Choroid plexus epithelial cell (primary cell): ENCODE data around the gene ATOSB.
A peak's percentile ranks its signal among the peaks of the same experiment; 100 is the strongest.

ENCODE experiments used
- DNase-seq: peaks from one replicate; pipeline ENCODE4 v3.0.0-alpha.2; 2010; ENCODE audit warnings: low read depth
- H3K4me3 ChIP-seq: 2 replicates; pipeline ENCODE4 v1.5.1; 2011; ENCODE audit warnings: low read depth, mild to moderate bottlenecking, control low read depth, low read length, moderate library complexity
- CTCF ChIP-seq: conservative IDR thresholded peaks from 2 replicates; pipeline ENCODE4 v1.5.1; 2011; ENCODE audit warnings: low read depth, mild to moderate bottlenecking, control low read depth, inconsistent platforms, low read length, moderate library complexity

ATOSB gene

GRCh38 chr9:35097573-35097972 lies 18.1 kb downstream of the ATOSB start:
- no peak for DNase-seq
- H3K4me3 ChIP-seq = no peak overlapping the region
- TF ChIP-seq CTCF = no peak

- peak within 1 kb of the TSS; percentile 100 for H3K4me3 ChIP-seq
- peak; percentile 86 for DNase-seq
- peak; percentile 84 for TF ChIP-seq CTCF
Observed at GRCh38 chr9:35096035-35096849, 19.4 kb downstream of the ATOSB start, which contains the start of gene PIGO. Gene PIGO, minus strand, starts transcription at chr9:35096591. Its CDS starts 1,026 bp downstream, at chr9:35095565.

- TF ChIP-seq CTCF = no peak
- DNase-seq = no peak
- H3K4me3 ChIP-seq = no peak overlapping the region
Observed at GRCh38 chr9:35091536-35091935, 24.1 kb downstream of the ATOSB start.

- H3K4me3 ChIP-seq = no peak overlapping the region
- no peak for TF ChIP-seq CTCF
- DNase-seq = no peak
Observed at GRCh38 chr9:35089434-35089833, 26.2 kb downstream of the ATOSB start.

GRCh38 chr9:35085078-35085477 lies 30.6 kb downstream of the ATOSB start:
- no peak for DNase-seq
- TF ChIP-seq CTCF = no peak
- H3K4me3 ChIP-seq = no peak overlapping the region

- peak within 1 kb of the TSS; percentile 88 for H3K4me3 ChIP-seq
- peak; percentile 96 for DNase-seq
- no peak for TF ChIP-seq CTCF
Observed at GRCh38 chr9:35079426-35080341, 36.0 kb downstream of the ATOSB start, which contains the start of gene FANCG. Gene FANCG, minus strand, starts transcription at chr9:35079942. Its CDS starts 418 bp downstream, at chr9:35079524.
